ENCODE results near the gene USP47.

- no peak for TF ChIP-seq TCF4 (CRISPR knock-in tag; IDR thresholded peaks at IDR 0.05; ENCODE audit: borderline replicate concordance)
- TF ChIP-seq, protein P1, sequence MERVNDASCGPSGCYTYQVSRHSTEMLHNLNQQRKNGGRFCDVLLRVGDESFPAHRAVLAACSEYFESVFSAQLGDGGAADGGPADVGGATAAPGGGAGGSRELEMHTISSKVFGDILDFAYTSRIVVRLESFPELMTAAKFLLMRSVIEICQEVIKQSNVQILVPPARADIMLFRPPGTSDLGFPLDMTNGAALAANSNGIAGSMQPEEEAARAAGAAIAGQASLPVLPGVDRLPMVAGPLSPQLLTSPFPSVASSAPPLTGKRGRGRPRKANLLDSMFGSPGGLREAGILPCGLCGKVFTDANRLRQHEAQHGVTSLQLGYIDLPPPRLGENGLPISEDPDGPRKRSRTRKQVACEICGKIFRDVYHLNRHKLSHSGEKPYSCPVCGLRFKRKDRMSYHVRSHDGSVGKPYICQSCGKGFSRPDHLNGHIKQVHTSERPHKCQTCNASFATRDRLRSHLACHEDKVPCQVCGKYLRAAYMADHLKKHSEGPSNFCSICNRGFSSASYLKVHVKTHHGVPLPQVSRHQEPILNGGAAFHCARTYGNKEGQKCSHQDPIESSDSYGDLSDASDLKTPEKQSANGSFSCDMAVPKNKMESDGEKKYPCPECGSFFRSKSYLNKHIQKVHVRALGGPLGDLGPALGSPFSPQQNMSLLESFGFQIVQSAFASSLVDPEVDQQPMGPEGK (CRISPR knock-in tag; IDR thresholded peaks at IDR 0.05; ENCODE audit: borderline replicate concordance), result no peak
- no peak for TF ChIP-seq OSR1 (CRISPR knock-in tag; IDR thresholded peaks at IDR 0.05)
- TF ChIP-seq, protein P2, sequence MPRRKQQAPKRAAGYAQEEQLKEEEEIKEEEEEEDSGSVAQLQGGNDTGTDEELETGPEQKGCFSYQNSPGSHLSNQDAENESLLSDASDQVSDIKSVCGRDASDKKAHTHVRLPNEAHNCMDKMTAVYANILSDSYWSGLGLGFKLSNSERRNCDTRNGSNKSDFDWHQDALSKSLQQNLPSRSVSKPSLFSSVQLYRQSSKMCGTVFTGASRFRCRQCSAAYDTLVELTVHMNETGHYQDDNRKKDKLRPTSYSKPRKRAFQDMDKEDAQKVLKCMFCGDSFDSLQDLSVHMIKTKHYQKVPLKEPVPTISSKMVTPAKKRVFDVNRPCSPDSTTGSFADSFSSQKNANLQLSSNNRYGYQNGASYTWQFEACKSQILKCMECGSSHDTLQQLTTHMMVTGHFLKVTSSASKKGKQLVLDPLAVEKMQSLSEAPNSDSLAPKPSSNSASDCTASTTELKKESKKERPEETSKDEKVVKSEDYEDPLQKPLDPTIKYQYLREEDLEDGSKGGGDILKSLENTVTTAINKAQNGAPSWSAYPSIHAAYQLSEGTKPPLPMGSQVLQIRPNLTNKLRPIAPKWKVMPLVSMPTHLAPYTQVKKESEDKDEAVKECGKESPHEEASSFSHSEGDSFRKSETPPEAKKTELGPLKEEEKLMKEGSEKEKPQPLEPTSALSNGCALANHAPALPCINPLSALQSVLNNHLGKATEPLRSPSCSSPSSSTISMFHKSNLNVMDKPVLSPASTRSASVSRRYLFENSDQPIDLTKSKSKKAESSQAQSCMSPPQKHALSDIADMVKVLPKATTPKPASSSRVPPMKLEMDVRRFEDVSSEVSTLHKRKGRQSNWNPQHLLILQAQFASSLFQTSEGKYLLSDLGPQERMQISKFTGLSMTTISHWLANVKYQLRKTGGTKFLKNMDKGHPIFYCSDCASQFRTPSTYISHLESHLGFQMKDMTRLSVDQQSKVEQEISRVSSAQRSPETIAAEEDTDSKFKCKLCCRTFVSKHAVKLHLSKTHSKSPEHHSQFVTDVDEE (CRISPR knock-in tag; IDR thresholded peaks at IDR 0.05), result no peak
- no peak for TF ChIP-seq ZFP3 (CRISPR knock-in tag; IDR thresholded peaks at IDR 0.05)
- TF ChIP-seq ARNTL (CRISPR knock-in tag; IDR thresholded peaks at IDR 0.05; ENCODE audit: borderline replicate concordance, low read depth), result no peak
- TF ChIP-seq, protein P3, sequence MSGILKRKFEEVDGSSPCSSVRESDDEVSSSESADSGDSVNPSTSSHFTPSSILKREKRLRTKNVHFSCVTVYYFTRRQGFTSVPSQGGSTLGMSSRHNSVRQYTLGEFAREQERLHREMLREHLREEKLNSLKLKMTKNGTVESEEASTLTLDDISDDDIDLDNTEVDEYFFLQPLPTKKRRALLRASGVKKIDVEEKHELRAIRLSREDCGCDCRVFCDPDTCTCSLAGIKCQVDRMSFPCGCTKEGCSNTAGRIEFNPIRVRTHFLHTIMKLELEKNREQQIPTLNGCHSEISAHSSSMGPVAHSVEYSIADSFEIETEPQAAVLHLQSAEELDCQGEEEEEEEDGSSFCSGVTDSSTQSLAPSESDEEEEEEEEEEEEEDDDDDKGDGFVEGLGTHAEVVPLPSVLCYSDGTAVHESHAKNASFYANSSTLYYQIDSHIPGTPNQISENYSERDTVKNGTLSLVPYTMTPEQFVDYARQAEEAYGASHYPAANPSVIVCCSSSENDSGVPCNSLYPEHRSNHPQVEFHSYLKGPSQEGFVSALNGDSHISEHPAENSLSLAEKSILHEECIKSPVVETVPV (CRISPR knock-in tag; IDR thresholded peaks at IDR 0.05), result no peak
- no peak for TF ChIP-seq POU6F1 (CRISPR knock-in tag; IDR thresholded peaks at IDR 0.05; ENCODE audit: borderline replicate concordance, low read depth)
These were observed 2.1 kb upstream of the USP47 start for GRCh38 chr11:11839718-11840117.

All from SK-N-SH treated with all-trans-retinoic acid at 6 μM for 48 hours (cell line).